ENCODE results near the gene RTL9.

GRCh38 chrX:110384490-110384889, 25.8 kb downstream of the RTL9 start:
- TF ChIP-seq, protein P1, sequence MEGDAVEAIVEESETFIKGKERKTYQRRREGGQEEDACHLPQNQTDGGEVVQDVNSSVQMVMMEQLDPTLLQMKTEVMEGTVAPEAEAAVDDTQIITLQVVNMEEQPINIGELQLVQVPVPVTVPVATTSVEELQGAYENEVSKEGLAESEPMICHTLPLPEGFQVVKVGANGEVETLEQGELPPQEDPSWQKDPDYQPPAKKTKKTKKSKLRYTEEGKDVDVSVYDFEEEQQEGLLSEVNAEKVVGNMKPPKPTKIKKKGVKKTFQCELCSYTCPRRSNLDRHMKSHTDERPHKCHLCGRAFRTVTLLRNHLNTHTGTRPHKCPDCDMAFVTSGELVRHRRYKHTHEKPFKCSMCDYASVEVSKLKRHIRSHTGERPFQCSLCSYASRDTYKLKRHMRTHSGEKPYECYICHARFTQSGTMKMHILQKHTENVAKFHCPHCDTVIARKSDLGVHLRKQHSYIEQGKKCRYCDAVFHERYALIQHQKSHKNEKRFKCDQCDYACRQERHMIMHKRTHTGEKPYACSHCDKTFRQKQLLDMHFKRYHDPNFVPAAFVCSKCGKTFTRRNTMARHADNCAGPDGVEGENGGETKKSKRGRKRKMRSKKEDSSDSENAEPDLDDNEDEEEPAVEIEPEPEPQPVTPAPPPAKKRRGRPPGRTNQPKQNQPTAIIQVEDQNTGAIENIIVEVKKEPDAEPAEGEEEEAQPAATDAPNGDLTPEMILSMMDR (IDR thresholded peaks at IDR 0.05), result no peak
- TF ChIP-seq POLR2A (IDR thresholded peaks at IDR 0.05) (no peak), POLR2AphosphoS5 (IDR thresholded peaks at IDR 0.05) (no peak)

Measured in prostate gland (tissue), 2 donors.